COLO668 (cell line): Measurements from ENCODE around the gene TMEM229B.

Source experiments
- DNase-seq: peaks from one replicate; lab custom pipeline; 2025; ENCODE audit not compliant: unreplicated experiment; lab: John Stamatoyannopoulos, UW

Gene TMEM229B

GRCh38 chr14:67490196-67490595 lies 1.7 kb upstream of the TMEM229B start:
- DNase-seq = no peak

DNA sequence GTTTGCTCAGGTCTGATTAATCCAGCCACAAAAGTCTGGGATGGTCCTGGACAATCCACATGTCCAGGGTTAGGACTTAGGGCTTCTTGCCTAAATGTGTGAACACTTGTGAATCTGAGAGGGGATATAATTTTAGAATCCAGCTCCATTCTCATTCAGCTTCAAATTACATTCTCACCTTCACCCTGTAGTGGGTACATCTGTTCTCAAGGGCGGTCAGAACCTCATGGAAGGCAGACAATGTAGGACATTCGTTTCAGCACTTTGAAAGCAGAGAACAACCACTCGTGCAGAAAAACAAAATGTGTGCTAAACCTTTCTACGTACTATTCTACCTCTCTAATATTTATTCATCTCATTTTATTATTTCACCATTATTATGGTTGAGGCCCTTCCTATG lies 1.2 kb downstream of the TMEM229B start:
- DNase-seq = no peak

- DNase-seq = no peak
Observed at GRCh38 chr14:67486890-67487289, 1.6 kb downstream of the TMEM229B start.

GRCh38 chr14:67485501-67486095 lies 2.9 kb downstream of the TMEM229B start:
- DNase-seq = no peak

GRCh38 chr14:67483579-67484285 lies 4.8 kb downstream of the TMEM229B start:
- DNase-seq = no peak

DNA sequence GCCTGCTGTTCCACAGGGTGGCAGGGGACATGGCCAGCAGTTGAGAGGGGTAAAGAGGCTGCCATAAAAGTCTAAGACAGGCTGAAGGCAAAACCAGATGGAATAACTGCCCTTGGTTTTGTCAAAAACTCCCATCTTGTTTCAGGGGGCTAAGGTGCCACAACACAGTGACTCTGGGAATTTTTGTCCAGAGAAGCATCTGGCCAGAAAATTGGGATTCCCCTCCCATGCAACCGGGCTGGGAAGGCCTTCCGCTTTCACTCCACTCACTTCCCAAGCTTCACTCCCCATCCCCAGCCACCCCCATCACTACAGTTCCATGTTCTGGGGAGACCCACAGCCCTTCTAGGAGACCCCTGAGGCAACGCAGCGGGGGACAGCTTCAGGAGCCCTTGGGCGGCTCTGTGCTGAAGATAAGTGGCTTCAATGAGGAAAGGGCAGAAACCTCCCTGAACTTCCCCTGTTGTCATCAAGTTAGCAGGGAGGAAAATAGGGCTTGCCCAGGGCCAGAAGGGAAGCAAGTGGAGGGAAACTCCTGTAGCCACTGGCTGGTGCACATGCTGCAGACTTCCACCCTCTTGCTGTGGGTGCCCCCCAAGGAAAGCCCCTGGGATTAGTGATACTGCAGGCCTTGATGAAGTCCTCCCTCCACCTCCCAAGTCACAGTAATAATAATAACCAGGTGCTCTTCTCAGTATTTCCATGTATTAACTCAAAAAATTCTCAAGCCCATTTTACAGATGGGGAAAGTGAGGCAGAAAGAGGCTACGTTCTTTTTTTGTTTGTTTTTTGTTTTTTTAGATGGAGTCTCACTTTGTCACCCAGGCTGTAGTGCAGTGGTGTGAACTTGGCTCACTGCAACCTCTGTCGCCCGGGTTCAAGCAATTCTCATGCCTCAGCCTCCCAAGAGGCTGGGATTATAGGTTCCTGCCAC lies 6.0 kb downstream of the TMEM229B start:
- DNase-seq = no peak

DNA sequence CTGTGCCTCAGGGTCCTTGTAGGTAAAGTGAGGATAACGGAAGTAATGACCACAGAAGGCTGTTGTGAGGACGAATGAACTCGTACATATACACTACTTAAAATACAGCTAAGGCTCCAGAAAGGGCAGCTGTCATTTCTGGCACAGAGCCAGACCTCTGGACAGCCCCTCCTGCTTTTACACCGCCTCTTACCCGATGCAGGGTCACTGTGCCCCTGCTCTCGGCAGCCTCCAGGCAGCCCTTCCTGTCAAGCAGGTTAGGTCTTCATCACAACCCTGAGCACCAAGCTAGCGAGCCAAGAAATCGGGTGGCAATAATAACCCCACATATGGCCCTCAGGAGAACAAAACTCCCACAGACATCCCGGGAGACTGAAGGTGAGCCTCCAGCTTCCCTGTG lies 8.5 kb downstream of the TMEM229B start:
- peak; percentile 84 for DNase-seq

GRCh38 chr14:67478800-67479084 lies 9.8 kb downstream of the TMEM229B start:
- no peak for DNase-seq

DNA sequence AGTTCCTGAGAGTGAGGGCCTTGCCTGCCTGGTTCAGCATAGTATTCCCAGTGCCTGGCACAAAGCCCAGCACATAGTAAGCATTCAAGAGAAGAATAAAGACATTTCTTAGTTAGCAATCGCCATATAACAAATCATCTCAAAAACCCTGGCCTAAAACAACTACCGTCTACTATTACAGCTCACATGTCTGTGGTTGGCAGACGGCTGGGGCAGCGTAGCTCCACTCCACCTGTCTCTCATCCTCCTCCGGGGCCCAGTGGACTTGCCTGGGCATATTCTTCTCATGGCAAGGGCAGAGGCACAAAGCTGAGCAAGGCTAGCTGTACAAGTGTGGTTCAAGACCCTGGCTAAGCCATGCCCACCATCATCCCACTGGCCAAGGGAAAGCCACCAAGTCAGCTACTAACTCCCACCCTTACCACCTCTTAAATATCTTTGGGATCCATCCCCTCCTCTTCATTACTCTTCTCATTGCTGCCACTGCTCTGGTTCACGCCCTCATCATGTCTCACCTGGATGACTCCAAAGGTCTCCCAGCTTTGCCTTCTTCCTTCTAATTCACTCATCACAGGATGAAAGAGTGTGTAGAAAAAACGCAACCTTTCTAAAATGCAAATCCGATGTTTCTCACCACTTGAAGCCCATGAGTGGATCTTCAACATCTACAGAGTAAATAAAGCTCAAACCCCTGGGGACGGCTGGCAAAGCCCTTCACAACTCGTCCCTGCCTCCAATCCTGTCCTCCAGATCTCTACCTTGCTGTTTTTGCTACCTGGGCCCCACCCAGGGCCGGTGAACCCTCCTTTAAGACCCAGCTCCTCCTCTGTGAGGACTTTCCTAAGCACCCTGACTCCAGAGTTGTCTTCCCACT lies 10.4 kb downstream of the TMEM229B start:
- peak; percentile 56 for DNase-seq

DNA sequence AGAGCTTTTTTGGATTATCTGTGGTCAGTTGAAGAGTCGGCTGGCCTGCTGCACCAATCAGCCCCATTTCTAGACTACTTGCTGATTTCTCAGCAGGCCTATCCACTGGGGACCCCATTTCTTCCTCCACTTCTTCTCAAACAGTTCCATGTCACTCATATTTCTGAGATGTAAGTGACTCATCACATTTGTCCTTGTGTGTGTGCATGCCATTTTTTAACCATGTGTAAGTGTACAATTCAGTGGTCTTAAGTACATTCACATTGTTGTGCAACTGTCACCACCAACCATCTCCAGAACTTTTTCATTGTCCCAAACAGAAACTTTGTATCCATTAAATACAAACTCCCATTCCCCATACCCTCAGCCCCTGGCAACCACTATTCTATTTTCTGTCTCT lies 14.2 kb downstream of the TMEM229B start:
- no peak for DNase-seq

- no peak for DNase-seq
Observed at GRCh38 chr14:67473290-67474082, 15.0 kb downstream of the TMEM229B start.

DNA sequence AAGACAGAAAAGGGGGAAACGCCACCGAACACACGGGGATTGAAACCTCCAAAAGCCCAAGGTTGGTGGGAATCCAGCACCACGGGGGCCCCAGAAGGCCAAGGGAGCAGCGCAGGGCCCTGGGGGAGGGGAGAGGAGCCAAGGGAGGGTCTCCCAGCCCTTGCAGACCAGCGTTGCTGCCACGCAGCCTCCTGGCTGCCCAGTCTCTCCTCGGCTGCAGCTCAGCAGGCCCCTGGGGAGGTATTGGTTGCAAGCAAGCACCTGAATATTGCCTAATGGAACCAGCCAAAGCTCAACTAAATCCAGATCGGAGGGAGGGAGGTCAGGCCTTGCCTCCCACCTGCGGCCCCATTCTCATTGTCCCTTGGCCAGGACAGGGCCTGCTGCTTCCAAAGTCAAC lies 15.8 kb downstream of the TMEM229B start:
- no peak for DNase-seq

DNA sequence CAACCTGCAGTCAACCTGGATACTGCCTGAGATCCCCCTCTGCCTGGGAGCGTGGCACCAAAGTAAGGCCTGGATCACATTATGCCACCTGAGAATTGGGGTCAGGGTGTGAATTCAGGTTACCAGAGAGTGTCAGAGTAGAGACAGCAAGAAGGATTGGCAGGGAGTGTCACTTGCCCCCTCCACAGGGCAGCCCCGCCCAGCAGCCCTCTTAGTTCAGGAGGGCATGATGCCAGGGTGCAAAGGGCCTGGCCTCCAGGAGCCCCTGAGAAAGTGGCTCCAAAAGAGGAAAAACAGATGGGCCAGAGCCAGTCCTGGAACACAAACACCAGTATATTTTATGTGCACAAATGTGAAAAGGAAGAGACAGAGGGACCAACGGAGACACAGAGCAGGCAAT lies 18.6 kb downstream of the TMEM229B start:
- DNase-seq = no peak

- no peak for DNase-seq
Observed at GRCh38 chr14:67468378-67468730, 20.2 kb downstream of the TMEM229B start.

GRCh38 chr14:67467134-67467533 lies 21.4 kb downstream of the TMEM229B start:
- DNase-seq = no peak

DNA sequence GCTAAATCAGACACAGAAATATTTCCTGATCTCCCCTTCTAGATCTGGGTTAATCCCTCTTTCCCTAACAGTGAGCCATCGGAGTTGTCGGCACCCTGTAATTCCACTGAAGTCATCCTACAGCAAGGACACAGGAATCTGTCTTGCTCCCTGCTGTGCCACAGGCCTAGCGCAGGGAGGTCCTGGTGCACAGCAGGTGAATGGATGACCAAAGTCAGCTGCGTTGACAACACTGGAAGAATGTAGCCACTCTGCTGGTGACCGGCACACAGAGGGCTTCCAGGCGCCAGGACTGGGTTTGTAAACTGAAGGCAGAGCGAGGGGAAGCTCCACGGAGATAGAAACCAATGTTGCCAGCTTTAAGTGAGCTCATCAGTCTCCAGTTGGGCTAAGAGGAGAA lies 23.6 kb downstream of the TMEM229B start:
- no peak for DNase-seq

DNA sequence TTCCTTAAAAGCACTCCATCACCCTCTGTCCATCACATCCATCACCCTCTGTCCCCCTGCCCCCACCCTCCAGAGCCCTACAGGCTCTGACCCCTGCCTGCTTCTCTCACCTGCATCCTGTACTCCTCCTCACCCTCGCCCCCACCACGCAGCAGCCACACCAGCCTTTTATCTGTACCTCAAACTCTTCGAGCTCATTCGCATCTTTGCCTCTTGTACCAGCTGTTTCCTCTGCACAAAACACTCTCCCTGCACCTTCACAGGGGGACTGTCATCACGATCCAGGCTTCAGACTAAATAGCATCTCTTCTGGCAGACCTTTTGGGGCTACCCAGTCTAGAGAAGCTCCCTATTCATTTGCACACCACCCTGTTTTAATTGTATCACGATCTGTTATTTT lies 24.1 kb downstream of the TMEM229B start:
- no peak for DNase-seq

DNA sequence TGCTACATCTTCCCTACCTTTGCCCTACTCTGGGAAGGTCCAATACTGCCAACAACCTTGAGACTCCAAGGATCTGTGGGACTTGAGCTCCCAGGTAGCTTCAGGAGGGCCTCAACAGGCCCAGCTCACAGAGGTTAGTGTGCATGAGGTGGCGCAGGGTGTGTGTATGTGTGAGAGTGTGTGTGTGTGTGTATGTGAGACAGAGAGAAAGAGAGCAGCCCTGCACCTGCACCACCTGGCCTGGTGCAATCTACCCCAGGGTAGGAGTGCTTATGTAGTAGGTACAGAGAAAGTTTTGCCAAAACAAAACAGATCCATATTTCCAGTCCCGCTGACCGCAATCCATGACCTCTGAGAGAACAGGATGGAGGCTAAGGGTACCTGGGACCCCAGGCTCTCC lies 24.6 kb downstream of the TMEM229B start:
- DNase-seq = no peak

DNA sequence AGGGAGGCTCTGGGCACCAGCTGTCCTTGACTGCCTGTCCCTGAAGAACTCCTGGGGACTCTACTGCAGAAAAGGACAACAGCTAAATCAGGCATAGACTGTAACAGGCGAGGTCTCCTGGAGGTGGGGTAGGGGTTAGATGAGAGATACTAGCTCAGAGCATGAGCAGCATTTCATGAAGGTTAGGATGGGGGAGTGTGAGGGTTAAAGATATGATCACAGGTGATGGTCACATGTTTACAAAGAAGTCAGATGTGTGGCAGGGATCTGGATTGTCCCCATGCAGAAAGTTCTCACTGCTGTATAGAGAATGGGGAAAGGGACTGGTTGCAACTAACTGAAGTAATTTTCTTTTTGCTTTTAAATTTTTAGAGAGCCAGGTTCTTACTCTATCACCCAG lies 26.5 kb downstream of the TMEM229B start:
- no peak for DNase-seq

DNA sequence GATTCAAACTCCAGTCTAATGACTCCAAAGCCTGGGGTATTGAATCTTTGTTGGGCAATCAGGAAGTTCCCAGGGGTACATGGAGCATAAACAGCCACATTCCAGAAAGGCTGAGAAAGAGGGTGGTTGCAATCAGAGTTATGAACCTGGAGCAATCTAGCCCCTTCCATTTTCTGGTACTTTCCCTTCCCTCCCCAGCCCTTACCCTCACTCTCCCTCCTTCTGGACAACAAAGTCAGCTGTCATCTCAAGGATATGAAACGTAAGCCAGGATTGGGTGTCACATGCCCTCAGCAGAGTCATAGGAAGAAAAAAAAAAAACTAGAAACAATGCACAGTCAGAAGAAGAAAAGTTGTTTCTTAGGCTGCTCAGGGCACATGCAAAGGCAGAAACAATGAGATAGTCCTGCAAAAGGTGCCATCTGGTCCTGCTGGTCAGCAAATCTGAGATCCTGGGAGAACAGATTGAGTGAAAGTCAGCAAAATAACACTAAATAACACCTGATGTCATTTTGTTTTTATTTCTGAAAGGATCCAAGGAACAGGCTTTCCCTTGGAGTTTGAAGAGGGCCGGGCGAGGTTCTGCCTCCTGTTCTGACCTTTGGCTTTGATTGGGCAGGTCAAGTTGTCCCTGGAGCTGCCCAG lies 27.1 kb downstream of the TMEM229B start:
- DNase-seq = no peak
